ENCODE results near the gene PVALEF. TPM values are rescaled to one million over a fixed set of nuclear protein-coding genes. Genes with fewer than 3 reads are reported as not detected.
"Not testable (repeated sequence)": the region's sequence is repeated elsewhere in the genome, so short reads cannot be mapped to it uniquely, and the experiment has no call there.

Gene PVALEF
- total RNA-seq, 4 donors from 2014 or later: not detected

- H3K27ac ChIP-seq (replicated peaks in 1 of 4): no peak overlapping the region
Observed at GRCh38 chr17:81152288-81152828, 12.9 kb upstream of the PVALEF start.

GRCh38 chr17:81153340-81153803 lies 11.9 kb upstream of the PVALEF start:
- WGBS: 65% methylated on average over 15 of the region's 17 CpGs
- Histone ChIP-seq H3K9me3 (no peaks in the 10 kb centered on the region), H3K27me3 (no peaks in the 10 kb centered on the region), H3K36me3 (no peaks in the 10 kb centered on the region), H3K4me3 (no peak overlapping the region), H3K27ac (replicated peaks in 1 of 4) (no peak overlapping the region), H3K4me1 (peaks cover 0 to 7% (median 0%) of the 10 kb centered on the region in 4 donors)
- no peak for DNase-seq (ENCODE audit: extremely low spot score)
- intact Hi-C loops (cut with DNase I): no loop called here
- TF ChIP-seq POLR2A (IDR thresholded peaks at IDR 0.05; ENCODE audit: low read depth) (no peak), POLR2AphosphoS5 (IDR thresholded peaks at IDR 0.05) (no peak), EP300 (IDR thresholded peaks at IDR 0.05) (no peak), CTCF (IDR thresholded peaks at IDR 0.05) (no peak)

More at GRCh38 chr17:81152288-81152828, 12.9 kb upstream of the PVALEF start:
- H3K9me3 ChIP-seq: no peaks in the 10 kb centered on the region
- H3K36me3 ChIP-seq: no peaks in the 10 kb centered on the region
- H3K27me3 ChIP-seq: no peaks in the 10 kb centered on the region
- H3K4me3 ChIP-seq: no peak overlapping the region
- H3K4me1 ChIP-seq: peaks cover 0 to 7% (median 0%) of the 10 kb centered on the region in 4 donors
- WGBS: 81% methylated on average over 8 of the region's 8 CpGs
- DNase-seq (ENCODE audit: extremely low spot score): no peak
- TF ChIP-seq POLR2A (IDR thresholded peaks at IDR 0.05; ENCODE audit: low read depth) (no peak), POLR2AphosphoS5 (IDR thresholded peaks at IDR 0.05) (no peak), EP300 (IDR thresholded peaks at IDR 0.05) (no peak), CTCF (IDR thresholded peaks at IDR 0.05) (no peak)
- intact Hi-C loops (cut with DNase I): no loop called here

GRCh38 chr17:81154016-81154415 lies 11.3 kb upstream of the PVALEF start:
- H3K27me3 ChIP-seq; H3K27ac ChIP-seq (replicated peaks in 1 of 4); intact Hi-C loops (cut with DNase I); H3K4me3 ChIP-seq; H3K9me3 ChIP-seq; DNase-seq (ENCODE audit: extremely low spot score); H3K36me3 ChIP-seq; H3K4me1 ChIP-seq: not testable (repeated sequence)
- 90% methylated on average over 9 of the region's 9 CpGs for WGBS

DNA sequence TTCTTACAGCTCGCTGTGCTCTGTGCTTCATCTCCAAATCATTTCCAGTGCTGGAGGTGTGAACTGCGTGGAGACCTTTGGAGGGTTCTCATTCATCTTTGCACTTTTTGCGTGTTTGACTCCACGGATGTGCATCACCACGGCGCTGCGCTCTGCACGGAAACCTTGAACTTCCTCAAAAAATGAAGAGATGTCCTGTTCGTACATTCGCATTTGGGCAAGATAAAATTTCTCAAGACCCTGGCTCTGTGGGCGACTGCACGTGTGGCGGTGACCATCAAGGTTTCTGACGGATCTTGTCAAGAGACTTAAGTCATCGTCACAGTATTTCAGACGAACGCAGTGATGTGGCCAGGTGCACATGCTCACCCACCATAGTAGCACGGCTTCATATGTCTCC lies 10.3 kb upstream of the PVALEF start:
- no peak overlapping the region for H3K4me3 ChIP-seq
- H3K36me3 ChIP-seq: no peaks in the 10 kb centered on the region
- no peak overlapping the region for H3K27ac ChIP-seq (replicated peaks in 1 of 4)
- 81% methylated on average over 18 of the region's 18 CpGs for WGBS
- TF ChIP-seq CTCF (IDR thresholded peaks at IDR 0.05) (no peak), POLR2AphosphoS5 (IDR thresholded peaks at IDR 0.05) (no peak), EP300 (IDR thresholded peaks at IDR 0.05) (no peak), POLR2A (IDR thresholded peaks at IDR 0.05; ENCODE audit: low read depth) (no peak)
- DNase-seq (ENCODE audit: extremely low spot score): no peak
- H3K27me3 ChIP-seq: peaks cover 0 to 4% (median 0%) of the 10 kb centered on the region in 4 donors
- H3K4me1 ChIP-seq: peaks cover 0 to 10% (median 2%) of the 10 kb centered on the region in 4 donors
- intact Hi-C loops (cut with DNase I): no loop called here
- H3K9me3 ChIP-seq: no peaks in the 10 kb centered on the region

DNA sequence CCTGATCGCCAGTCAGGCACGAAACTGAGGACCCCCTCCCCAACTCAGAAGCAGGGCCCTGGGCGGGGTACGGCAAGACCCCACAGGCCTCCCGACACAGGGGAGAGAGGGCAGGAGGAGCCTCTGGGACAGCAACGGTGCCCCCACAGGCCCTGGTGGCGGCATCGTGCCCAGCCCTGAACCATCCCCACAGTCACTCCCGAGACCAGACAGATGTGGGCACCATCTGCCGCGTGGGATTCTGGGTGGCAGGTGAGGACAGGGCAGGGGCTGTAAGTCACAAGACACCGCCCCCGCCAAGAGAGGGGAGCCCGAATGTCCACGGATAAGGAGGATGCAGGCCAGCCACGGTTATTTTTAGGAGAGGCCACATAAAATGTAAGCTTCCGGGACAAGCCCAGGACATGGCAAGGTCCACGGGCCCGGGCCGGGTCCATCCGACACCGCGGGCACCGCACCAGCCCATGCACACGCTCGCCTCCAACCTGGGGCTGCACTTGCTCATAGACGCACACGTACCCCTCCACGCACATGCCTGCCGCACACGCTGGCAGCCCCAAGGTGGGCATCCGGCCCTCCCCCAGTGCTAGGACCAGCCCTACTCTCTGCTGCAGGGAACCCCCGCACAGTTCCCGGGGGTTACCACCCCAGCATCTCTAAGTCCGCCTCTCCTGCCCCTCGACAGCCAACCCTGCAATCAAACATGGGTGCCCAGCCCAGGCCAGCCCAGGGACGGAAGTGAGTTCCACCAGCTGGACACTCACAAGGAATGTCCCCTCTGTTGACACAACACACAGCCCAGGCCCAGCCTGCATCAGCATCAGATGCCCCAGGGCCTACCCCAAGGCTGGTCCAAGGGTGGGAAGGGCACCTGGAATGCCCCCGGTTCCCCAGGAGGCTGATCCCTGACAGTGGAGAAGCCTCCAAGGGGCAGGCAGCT lies 8.2 kb upstream of the PVALEF start:
- Histone ChIP-seq H3K4me1 (peaks cover 0 to 19% (median 7%) of the 10 kb centered on the region in 4 donors), H3K36me3 (no peaks in the 10 kb centered on the region), H3K27ac (replicated peaks in 1 of 4) (no peak overlapping the region), H3K27me3 (peaks cover 0 to 4% (median 0%) of the 10 kb centered on the region in 4 donors), H3K4me3 (no peak overlapping the region), H3K9me3 (no peaks in the 10 kb centered on the region)
- intact Hi-C loops (cut with DNase I): no loop called here
- DNase-seq (ENCODE audit: extremely low spot score): no peak
- 97% methylated on average over 31 of the region's 38 CpGs for WGBS
- TF ChIP-seq EP300 (IDR thresholded peaks at IDR 0.05) (no peak), POLR2A (IDR thresholded peaks at IDR 0.05; ENCODE audit: low read depth) (no peak), POLR2AphosphoS5 (IDR thresholded peaks at IDR 0.05) (no peak), CTCF (IDR thresholded peaks at IDR 0.05) (no peak)

Data from esophagus muscularis mucosa (tissue), 4 donors.